ENCODE results near the gene MAL.

Gene MAL

DNA sequence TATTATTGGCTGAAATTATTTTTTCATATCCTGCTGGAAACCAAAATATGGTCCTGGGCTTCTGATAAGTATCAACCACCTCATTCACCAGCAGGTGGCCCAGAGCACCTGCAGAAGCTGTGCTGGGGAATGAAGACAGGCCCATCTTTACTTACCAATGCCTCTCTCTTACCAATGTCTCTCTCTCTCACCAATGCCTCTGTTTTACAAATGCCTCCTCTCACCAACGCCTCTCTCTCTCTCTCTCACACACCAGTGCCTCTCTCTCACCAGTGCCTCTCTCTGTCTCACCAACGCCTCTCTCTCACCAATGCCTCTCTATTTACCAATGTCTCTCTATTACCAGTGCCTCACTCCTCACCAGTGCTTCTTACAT is 2.3 kb upstream of the MAL start:
- in situ Hi-C loops (cut with HindIII; ENCODE audit: low sequenced_read_pairs): no loop called here
- no peak overlapping the region for H3K4me3 ChIP-seq (ENCODE audit: low read depth, low read length)
- TF ChIP-seq, protein P1, sequence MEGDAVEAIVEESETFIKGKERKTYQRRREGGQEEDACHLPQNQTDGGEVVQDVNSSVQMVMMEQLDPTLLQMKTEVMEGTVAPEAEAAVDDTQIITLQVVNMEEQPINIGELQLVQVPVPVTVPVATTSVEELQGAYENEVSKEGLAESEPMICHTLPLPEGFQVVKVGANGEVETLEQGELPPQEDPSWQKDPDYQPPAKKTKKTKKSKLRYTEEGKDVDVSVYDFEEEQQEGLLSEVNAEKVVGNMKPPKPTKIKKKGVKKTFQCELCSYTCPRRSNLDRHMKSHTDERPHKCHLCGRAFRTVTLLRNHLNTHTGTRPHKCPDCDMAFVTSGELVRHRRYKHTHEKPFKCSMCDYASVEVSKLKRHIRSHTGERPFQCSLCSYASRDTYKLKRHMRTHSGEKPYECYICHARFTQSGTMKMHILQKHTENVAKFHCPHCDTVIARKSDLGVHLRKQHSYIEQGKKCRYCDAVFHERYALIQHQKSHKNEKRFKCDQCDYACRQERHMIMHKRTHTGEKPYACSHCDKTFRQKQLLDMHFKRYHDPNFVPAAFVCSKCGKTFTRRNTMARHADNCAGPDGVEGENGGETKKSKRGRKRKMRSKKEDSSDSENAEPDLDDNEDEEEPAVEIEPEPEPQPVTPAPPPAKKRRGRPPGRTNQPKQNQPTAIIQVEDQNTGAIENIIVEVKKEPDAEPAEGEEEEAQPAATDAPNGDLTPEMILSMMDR (IDR thresholded peaks at IDR 0.05; ENCODE audit: low read depth, low read length): no peak
- DNase-seq (ENCODE audit: low read depth, low spot score): no peak

DNA sequence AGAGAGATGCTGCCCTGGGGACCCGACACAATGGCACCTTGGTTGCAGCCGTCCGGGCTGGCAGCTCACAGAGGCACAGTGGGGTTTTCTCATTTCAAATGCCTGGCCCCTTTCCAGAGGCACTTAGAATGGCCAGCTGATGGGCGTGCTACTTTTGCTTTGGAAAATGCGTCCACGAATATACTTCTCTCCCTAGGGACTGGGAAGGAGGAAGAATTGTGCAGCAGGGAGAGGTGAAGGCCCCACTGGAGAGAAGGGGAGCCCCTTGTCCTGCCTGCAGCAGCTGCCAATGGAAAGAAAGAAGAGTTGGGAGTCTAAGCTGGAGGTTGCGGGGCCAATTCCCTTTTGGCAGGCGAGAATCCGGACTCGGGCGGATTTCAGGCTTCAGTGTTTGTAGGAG is 1.1 kb upstream of the MAL start:
- DNase-seq (ENCODE audit: low read depth, low spot score): no peak
- TF ChIP-seq, protein P1 (IDR thresholded peaks at IDR 0.05; ENCODE audit: low read depth, low read length): no peak
- no peak overlapping the region for H3K4me3 ChIP-seq (ENCODE audit: low read depth, low read length)
- in situ Hi-C loops (cut with HindIII; ENCODE audit: low sequenced_read_pairs): no loop called here

DNA sequence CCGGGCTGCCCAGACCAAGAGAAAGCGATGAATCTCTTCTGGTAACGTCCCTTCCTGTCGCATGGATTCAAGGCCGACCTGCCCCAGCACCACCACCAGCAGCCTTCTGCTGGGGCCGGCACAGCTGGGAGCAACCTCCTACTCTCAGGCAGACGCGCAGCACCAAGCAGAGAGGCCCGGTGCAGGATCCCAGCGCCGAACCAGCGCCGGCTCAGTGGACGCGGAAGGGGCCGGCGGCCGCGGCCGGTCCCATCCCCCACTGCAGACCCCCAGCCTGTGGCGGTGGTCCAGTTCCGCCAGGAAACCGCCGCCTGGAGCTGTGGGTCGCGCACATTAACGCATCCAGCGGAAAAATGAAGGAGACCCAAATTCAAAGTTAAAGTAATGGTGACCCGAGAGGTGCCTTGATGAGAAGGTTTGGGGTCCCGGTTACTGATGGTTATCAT is 525 bp upstream of the MAL start:
- no peak for DNase-seq (ENCODE audit: low read depth, low spot score)
- in situ Hi-C loops (cut with HindIII; ENCODE audit: low sequenced_read_pairs): no loop called here
- TF ChIP-seq, protein P1 (IDR thresholded peaks at IDR 0.05; ENCODE audit: low read depth, low read length): no peak
- H3K4me3 ChIP-seq (ENCODE audit: low read depth, low read length): no peak overlapping the region

DNA sequence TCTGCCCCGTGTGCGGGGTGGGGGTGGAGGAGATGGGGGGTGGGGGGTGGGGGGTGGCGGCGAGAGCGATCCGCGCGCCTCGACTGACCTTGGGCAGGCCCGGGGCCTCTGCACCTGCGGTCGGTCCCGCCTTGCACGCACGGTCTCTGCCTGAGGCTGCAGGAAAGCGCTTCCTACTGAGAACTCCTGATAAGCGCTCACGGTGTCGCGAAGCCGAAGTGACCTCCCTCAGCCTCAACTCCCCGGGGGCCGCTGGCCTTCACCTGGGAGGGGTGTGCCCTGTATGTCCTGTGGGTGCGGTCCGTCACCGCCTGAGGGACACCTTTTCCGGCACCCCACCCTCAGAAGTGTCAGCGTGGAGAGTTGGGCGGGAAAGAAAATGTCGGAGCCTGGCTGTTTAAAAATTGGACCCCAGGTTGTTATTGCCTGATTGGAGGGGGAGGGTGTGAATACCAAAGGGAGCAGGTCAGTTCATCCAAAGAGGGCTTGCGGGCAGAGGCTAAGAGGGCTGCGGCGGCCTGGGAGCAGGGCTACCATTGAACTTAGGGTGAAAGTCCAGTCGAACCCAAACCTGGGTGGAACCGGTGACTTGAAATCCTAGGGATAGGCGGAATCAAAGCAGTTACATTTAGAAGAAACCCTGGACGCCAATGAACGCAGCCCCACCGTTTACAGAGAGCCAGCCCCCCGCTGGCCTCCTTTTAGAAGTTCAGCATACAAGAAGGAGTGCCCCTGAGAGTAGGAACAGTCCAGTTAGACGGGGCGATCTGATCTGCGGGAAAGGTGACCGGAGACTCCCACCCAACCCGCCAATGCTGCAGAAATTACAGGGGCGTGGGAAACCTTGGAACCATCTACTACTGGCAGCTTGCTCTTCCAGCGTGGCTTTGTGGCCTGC is 1.2 kb downstream of the MAL start:
- in situ Hi-C loops (cut with HindIII; ENCODE audit: low sequenced_read_pairs): no loop called here
- DNase-seq (ENCODE audit: low read depth, low spot score): no peak
- TF ChIP-seq, protein P1 (IDR thresholded peaks at IDR 0.05; ENCODE audit: low read depth, low read length): no peak
- no peak overlapping the region for H3K4me3 ChIP-seq (ENCODE audit: low read depth, low read length)

DNA sequence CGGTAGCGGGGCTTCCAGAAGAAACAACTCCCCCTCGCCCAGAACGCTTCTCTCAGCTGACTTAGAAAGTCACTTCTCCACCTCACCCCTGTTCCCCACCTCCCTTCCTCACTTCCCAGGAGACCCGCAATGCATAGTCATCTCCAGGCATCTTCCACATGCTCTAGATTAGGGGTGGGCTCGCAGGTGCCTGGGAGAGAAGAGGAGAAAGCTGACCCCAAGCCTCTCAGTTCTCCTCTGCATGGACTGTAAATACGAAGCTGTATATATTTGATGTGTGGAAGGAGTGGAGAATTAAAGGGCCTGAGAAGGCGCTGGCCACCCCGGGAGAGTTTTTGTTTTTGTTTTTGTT is 1.8 kb downstream of the MAL start:
- in situ Hi-C loops (cut with HindIII; ENCODE audit: low sequenced_read_pairs): no loop called here
- no peak overlapping the region for H3K4me3 ChIP-seq (ENCODE audit: low read depth, low read length)
- DNase-seq (ENCODE audit: low read depth, low spot score): no peak
- TF ChIP-seq, protein P1 (IDR thresholded peaks at IDR 0.05; ENCODE audit: low read depth, low read length): no peak

DNA sequence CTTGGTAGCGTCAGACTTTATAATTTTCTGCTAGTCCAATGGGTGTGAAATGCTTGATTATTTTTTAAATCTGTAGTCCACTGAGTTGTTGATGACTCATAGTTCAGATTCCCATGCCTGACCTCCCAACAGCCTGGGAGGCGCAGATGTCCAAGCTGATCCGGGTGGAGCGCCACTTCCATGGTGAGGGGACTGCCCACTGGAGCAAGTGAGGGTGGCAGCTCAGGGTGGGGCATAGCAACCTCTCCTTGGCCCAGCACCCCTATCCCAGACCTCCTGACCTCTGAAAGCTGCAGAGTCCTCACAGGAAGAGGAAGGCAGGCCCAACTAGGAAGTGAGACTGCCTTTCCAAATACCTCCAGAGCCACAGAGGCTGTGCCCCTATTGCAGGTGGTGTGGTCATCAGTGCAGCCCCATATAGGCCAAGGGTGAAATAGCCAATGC is 4.4 kb downstream of the MAL start:
- no peak for DNase-seq (ENCODE audit: low read depth, low spot score)
- TF ChIP-seq, protein P1 (IDR thresholded peaks at IDR 0.05; ENCODE audit: low read depth, low read length): no peak
- in situ Hi-C loops (cut with HindIII; ENCODE audit: low sequenced_read_pairs): no loop called here
- no peak overlapping the region for H3K4me3 ChIP-seq (ENCODE audit: low read depth, low read length)
